Jurkat, Clone E6-1 (cell line): ENCODE data around the gene CX3CR1.
A peak's percentile ranks its signal among the peaks of the same experiment; 100 is the strongest.

Experiments used
- DNase-seq: peaks from one replicate; pipeline ENCODE4 v3.0.0-alpha.2; 2011; ENCODE audit warnings: low read depth, low spot score
- H3K4me3 ChIP-seq: 2 replicates; pipeline ENCODE4 v1.5.1; 2011; ENCODE audit warnings: mild to moderate bottlenecking, low read length, control low read depth, moderate library complexity

CX3CR1 gene

DNA sequence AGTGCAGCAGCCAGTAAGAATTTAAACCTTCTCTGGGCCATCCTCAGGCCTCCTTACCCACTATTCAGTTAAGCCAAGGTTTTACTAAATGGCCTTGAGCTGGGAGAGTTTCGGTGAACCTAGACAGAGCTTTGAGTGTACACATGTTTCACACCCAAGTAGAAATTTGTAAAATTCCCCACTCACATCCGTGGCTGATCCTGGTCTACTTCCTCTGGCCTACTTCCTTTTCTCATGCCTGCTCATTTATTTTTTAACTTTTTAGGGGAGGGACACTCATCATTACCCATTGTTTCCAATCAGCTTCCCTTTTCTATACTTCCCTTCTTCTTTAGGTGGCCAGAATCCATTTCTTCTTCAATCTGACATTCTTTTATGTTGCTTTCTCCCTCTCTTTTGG is 7.6 kb downstream of the CX3CR1 start:
- DNase-seq: no peak
- H3K4me3 ChIP-seq: no peak overlapping the region

DNA sequence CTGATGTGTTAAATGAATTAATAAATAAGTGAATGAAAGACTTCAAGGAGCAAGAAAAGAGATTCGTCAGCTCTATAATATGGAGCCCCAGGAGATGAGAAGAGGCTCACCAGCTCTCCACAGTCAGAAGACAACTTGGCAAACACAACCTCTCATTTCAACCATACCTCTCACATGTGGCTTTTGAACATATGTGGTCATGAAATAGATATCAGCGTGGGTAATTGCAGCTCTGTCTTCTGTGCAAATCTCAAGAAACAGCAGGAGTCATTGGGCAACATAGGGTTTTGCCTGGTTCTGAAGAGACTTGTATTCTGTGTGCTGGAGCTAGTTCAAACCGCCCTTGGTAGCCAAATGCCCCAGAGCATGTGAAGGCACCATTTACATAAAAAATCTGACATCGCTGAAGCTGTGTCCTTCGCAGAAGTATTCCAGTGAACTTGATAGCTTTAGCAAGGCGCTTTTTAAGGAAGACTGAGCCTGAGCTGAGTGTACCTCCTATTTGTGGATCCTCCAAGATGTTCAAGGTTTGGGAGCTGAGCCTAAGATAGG is 8.4 kb downstream of the CX3CR1 start:
- DNase-seq: peak; percentile 77
- H3K4me3 ChIP-seq: no peak overlapping the region

DNA sequence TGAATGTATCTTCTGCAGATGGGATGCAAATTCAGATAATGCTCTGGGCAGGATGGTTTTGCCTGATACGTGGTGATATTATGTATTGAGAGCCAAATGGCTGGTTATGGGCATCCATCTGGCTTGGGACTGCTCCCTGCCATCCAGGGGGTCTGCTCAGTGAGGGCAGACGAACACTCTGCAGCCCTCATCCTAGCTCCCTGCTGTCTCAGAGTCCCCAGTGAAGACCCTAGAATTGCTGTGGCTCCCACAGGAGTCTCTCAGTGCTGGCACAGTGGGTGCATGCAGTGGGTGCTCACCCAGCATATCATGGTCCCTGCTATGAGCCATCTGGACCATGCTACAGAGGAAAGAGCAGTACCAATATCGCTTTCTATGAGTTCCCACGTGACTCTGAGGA is 10.3 kb downstream of the CX3CR1 start:
- no peak overlapping the region for H3K4me3 ChIP-seq
- DNase-seq: no peak

DNA sequence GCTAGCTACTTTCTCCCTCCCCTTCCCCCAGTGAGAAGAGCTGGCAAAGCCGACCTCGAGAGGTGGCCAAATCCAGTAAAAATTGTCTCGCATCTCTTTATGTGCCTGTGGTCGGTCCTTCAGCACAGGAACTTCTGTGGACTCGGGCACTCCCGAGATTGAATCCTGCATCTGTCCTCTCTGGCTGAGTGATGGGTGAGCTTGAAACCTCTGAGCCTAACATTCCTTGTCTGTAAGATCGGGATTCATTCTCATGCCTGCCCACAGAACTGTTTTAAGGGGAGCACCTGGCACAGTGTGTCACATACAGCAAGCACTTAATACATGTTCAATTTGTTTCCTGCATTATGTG is 11.3 kb downstream of the CX3CR1 start:
- no peak for DNase-seq
- H3K4me3 ChIP-seq: no peak overlapping the region

DNA sequence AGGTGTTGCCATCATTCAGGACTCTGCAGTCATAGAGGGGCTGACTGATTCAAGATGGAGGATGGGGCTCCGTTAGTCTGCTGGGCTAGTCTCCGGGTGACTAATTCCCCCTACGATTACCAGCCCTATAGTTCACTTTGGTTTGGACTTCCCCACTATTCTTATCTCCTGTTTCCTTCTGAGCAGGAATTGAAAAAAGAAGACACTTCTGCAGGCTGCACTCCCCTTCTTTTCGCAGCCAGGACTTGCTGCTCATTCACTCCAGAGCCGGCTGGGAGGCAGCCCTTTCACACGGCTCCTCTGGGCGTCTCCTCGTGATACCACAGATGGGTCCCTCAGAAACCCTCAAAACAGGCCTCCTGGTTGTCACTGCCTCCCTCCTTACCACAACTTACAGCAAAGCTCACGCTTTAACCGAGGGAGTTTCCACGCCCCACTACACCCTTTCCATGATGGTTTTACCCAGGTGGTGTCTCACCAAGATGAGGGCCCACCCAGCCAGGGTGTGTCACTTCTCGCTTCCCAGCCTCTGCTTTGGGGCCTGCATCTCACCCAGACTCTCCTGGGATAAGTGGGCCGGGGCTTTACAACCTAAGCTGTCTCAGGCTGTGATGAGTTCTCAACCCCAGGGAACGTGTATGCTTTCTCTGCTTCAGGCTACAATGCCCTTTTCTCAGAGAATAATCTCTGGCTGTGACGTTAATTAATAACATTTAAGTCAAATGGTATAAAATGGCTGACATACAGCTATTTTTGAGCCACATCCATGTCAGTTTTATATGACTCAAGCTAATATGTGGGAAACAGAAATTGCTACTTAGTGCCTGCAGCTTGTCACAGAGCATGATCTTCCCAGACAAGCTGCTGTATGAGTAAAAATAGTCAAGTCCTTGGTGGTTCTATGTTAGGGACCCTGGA is 11.9 kb downstream of the CX3CR1 start:
- DNase-seq: peak; percentile 94
- peak overlapping the region; percentile 24 for H3K4me3 ChIP-seq

DNA sequence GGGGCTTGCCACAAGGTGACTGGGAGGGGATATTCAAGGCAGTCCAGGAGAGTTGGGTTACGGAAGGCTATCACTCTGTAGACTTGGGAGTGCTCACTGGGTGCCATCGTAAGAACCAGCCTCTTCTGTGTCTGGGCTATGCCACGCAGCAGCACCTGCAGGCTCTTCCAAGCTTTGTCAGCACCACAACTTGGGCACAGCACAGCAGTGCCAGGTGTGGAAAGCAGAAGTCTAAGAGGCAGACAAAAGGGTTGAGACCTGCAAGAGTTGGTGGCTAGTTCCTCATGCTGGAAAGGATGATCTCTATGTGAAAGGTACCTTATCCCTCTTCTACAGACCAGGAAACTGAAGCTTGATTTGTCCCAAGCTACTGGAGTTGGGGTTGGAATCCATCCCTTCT is 15.8 kb downstream of the CX3CR1 start:
- peak; percentile 77 for DNase-seq
- H3K4me3 ChIP-seq: peak overlapping the region; percentile 40

DNA sequence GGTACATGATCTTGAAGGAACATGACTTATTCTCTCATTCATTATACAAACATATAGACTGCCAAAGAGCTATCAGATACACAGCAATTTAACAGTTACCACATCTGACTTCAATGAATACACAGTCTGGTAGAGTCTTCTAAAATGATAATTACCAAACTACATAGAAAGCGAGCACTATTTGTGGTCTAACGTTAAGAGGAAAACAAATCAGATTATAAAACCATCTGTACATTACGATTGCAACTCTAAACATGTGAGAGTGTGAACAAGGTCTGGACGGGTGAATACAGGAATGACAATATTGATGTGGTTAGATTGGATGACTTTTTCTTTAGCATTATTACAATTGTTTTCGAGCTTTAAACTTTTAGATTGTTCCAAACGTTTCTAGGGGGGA is 16.3 kb downstream of the CX3CR1 start:
- peak overlapping the region; percentile 40 for H3K4me3 ChIP-seq
- peak; percentile 84 for DNase-seq

DNA sequence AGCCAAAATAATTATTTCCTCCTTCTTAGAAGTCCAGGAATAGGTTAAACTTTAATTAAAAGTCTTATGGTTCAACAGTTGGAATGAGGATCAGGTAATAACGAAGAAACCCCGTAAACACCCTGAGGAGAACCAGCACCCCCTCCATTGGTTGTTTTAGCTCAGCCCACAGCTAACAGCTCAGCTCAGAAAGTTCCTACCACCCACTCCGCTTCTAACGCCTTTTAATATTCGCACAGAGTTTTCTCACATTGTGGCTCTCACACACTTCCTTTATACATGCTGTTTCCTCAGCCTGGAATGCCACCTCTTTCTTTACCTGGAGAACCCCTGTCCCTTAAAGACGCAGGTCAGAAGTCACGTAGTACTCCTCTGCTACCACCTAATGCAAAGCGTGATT is 17.0 kb downstream of the CX3CR1 start:
- DNase-seq: no peak
- H3K4me3 ChIP-seq: peak overlapping the region; percentile 40

DNA sequence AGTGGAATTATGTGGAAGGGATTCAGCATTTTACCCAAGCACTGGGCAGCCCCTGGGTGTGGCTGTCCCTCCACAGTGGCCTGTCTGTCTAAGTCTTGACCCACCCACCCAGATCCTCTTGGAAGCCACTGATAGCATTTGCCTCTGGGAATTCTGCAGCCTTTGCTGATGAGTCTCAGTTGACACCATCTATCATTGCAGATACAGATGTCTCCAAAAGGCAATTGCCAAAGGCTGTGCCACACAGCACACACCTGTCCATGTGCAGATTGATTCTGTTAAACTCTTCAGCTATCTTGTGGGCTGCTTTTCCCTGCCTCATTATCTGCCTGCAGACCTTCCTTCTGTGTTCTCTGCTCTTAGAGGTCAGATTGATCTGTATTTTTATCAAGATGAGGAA is 18.1 kb downstream of the CX3CR1 start:
- no peak overlapping the region for H3K4me3 ChIP-seq
- peak; percentile 67 for DNase-seq

DNA sequence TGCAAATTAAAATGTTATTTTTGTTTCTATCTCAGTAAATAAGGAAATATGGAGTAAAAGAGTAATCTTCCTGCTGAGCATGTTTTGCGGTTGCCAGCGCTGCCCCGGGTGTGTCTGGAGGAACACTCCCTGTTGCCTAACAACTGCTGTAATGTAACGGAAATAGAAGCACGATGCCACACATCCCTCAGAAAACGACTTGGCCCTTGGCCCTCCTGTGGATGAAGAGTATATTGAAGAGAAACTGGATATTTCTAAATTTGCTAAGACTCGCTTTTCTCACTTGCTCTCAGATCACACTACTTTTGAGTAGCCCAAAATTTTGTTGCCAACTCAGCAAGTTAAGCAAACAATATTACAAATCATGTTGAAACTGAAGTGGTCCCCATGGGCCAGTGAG is 18.9 kb downstream of the CX3CR1 start:
- peak; percentile 95 for DNase-seq
- H3K4me3 ChIP-seq: no peak overlapping the region

DNA sequence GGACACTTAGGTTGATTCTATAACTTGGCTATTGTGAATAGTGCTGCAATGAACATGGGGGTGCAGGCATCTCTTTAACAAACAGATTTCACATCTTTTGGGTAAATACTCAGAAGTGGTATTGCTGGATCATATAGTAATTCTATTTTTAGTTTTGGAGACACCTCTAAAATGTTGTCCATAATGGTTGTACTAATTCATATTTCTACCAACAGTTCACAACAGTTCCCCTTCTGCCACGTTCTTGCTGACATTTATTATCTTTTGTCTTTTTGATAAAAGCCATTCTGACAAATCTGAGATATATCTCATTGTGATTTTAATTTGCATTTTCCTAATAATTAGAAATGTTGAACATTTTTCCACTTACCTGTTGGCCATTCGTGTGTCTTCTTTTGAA is 19.5 kb downstream of the CX3CR1 start:
- H3K4me3 ChIP-seq: no peak overlapping the region
- no peak for DNase-seq

DNA sequence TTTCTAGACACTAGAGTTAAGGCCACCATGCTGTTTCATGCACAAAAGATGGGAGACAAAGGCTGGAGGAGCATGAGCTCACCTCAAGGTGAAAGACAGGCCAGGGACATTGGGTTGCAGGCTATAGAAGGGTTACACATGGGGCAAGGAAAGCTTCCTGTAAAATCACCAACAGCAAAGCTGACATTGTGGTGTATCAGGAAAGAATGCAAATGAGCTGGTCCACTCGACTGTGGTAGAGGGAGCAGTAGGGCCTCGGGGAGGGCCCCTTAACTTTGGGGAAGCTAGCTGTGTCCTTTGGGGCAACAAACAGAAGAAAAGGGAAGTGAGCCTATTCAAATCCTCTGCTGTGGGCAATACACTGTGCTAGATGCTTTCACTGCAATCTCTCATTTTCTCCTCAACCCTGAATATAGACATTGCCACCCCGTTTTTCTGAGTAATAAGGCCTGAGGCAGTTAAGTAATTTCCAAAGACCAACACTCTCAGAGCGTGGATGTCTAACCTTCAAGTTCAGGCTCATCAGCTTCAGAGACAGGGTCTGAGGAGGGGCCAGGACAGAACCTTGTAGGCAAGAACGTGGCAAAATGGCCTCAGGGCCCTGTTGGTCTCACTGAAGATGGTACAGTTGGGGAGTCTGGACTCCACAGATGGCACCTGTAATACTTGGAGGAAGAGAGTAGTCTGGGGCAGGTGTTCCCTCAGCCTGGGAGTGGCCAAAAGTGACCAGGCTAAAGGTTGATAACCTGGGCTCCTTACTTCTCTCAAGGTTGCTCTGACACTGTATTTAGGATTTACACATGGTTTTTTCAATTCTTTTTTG is 24.1 kb downstream of the CX3CR1 start:
- no peak for DNase-seq
- no peak overlapping the region for H3K4me3 ChIP-seq

DNA sequence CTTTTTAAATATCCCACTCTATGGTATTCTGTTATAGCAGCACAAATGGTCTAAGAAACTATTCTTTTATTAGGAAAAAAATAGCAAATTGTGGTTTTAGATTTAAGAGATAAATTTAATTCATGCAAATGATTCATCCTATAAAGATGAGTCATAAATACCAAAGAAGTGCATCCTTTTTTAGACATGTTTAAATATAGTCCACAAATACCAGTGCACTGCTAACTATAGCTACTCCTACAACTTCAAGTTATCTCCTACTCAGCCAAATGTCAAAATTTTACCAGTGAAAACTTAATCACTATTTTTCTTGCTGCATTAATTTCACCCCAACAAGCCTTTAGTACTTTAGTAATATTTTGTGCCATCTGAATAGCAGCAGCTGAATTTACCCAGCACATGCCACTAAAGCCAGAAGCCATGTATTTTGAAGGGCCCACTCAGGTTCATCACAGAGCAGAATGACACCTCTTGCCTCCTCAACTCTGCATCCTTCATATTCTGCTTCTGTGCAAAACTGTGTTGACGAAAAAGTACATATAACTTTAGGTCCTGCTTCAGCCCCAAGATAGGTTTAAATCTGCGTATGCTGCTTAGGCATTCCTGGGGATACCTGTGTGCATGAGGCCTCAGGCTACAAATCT is 24.9 kb downstream of the CX3CR1 start:
- no peak for DNase-seq
- no peak overlapping the region for H3K4me3 ChIP-seq

DNA sequence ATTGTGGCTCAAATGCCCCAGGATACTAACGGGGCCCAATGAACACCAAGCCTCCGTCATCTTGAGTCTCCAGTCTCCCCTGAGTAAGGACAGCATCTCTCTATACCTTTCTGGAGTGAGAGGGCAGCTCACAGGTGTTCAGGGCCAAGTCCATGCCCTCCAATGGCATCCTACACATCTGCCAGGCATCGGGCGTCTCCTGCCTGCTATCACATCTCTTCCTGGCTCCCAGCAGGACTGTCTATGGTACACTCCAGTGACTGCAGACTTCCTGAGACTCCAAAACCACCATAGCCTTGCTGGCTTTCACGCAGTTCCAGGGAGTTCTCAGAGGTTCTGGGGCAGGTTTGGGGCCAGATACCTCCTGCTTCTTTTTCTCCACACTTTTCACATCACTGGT is 28.3 kb downstream of the CX3CR1 start:
- H3K4me3 ChIP-seq: no peak overlapping the region
- no peak for DNase-seq

DNA sequence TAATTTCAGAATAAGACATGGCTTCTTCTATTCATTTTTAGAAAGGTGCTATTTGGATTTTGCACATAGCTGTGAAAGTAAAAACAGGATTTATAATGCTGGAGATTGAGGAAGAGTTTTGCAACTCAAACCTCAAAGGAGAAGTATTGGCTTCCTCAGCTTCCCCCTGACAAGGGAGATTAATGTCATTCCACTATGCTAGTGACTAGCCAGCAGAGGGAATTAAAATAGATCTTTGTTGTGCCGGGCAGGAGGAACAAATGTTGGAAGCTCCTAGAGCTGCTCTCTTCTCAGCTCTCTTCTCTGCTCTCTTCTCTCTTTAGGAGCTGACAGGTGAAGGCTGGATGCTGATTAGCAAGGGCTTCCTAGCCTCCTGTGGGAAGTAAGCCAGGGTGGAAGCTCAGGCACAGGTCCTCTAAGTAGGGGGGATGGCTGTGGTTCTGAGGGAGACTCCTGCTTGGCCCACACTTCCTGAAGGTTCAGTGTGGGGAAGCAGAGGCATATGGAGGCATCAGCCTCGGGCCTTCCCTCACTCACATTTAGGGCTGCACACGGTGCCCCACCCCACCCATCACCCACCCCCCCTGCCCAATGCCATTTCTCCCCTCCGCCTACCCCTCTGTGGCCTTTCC is 29.6 kb downstream of the CX3CR1 start:
- no peak overlapping the region for H3K4me3 ChIP-seq
- DNase-seq: no peak

DNA sequence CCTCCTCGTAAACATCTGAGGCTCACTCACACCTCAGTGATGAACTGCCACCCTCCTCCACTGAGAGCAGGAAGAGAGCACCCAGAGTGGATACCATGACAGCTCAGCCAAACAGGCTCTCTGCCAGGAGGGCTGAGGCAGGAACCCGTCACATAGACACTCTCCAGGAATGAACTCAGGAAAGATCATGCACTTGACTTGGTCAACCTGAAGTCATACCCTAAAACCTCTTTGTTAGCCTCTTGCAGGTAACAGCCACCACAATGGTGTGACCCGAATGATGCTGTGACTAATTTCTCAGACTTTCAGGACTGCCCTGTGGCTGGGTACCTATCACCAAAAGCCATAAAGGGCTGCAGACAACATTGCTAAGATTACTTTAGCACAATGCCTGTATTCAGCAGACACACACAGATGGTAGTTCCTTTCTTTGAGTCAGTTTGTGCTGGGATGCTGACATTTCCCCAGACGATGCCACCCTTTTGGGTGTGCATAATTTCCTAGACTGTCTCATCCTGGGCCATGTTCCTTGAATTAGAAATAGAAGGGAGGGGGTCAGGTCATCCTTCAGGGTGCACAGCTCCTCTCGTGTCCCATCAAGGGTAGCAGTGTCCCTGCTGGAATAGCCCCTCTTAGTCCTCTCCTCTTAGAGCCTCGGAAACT is 30.3 kb downstream of the CX3CR1 start:
- no peak for DNase-seq
- H3K4me3 ChIP-seq: no peak overlapping the region

DNA sequence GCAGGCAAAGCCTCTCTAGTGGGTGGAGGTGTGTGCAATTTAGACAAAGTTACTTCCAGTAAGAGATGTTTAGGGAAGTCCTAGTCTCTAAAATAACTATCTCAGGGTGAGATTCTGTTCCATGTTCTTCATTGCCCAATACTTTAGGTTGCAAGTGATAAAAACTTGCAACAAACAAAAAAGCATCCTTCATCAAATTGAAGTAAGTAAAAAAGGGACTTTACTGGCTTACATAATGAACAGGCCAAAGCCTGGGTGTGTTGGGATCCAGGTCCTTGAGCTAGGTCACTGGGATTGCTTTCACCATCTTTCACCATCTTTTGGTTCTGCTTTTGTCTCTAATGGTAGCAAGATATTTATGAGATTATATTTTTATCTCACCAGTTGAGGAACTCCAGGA is 38.3 kb downstream of the CX3CR1 start:
- H3K4me3 ChIP-seq: no peak overlapping the region
- DNase-seq: no peak

DNA sequence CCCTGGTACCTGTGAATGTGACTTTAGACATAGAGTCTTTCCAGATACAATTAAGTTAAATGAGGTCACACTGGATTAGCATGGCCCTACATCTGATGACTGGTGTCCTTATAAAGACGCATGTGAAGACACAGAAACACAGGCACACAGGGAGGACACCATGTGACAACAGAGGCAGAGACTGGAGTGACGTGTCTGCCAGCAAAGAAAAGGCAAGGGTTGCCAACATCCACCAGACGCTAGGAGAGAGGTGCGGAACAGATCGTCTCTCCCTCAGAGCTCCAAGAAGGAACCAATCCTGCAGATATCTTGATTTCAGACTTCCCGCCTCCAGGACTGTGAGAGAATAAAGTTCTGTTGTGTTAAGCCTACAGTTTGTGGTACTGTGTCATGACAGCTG is 42.8 kb downstream of the CX3CR1 start:
- no peak for DNase-seq
- H3K4me3 ChIP-seq: no peak overlapping the region

DNA sequence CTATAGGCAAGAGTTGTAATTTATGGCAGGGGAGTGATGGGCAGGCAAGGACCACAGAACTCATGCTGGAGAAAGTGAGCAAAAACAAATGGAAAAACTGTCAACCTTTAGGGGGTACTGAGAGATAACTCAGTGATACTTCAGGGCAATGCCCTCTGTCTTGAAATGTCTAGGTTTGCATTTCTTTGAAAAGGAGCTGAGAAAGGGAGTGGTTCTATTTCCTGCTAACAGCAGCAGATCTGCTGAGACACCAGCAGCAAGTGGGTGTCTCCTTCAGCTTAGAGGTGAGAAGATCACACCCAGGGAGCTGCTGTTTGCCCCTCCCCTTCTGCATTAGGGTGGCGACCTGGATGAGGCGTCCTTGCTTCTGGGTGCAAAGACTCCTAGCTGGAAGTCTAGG is 45.2 kb downstream of the CX3CR1 start:
- H3K4me3 ChIP-seq: no peak overlapping the region
- peak; percentile 35 for DNase-seq
